ENCODE data around the gene BCL2L1. TPM values are rescaled to one million over a fixed set of nuclear protein-coding genes. Genes with fewer than 3 reads are reported as not detected.

Gene BCL2L1
- total RNA-seq, 1 experiment from 2014 or later = 277 TPM

DNA sequence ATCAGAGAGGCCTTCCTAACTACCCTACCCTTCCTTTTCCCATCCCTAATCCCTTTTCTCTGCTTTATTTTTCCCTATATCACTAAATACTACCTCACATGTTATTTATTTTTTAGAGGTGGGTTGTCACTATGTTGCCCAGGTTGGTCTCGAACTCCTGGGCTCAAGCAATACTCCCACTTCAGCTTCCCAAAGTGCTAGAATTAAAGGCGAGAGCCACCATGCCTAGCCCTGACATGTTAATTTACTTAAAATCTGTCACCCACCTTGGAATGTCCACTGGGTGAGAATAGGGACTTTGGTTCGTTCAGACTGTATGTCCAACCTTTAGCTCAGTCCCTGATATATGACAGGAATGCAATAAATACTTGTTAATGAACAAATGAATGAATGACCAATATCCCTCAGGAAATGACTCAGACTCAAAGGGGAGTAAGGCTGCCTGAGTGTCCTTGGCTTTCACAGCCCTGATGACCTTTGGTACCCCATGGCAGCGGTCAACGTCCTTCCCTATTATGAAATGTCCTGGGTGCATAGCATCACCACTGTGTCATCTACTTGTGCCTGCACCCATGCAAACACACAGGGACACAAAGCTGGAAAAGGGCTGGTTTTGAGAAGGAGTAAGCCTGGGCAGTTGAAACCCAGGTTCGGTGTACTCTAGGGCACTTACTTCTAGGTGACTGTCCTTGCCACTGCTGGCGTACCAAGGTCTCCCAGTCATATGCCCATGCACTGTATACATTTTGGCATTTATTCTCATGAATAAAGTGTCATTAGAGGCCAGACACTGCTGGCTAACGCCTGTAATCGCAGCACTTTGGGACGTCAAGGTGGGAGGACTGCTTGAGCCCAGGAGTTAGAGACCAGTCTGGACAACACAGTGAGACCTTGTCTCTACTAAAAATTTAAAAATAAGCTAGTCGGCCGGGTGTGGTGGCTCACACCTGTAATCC, 26.5 kb downstream of the BCL2L1 start:
- ChIA-PET POLR2A (ENCODE audit: unreplicated experiment) (interaction anchor here (0.6 to 1.5 kb wide), 6 partner anchors 8 to 27 kb away, joined by 3 to 20 read pairs (median 8); partner anchors contain the start of gene BCL2L1), CTCF (interaction anchor here (1.0 to 1.5 kb wide), 3 partner anchors 8 to 34 kb away, joined by 5 to 10 read pairs (median 9); no protein-coding TSS in a partner anchor)
- BruUV-seq (replicated peaks) = TSS peak; percentile 74
- Histone ChIP-seq H3K27me3 (ENCODE audit: low read length) (no peaks in the 10 kb centered on the region), H3K9ac (ENCODE audit: low read length) (peak overlapping the region; percentile 42), H2AFZ (ENCODE audit: low read length) (no peak overlapping the region), H3K4me3 (ENCODE audit: low read length) (no peak overlapping the region), H3K27ac (ENCODE audit: low read length) (peak overlapping the region; percentile 86), H3K9me2 (replicated peaks; ENCODE audit: low read length) (no peaks in the 10 kb centered on the region), H3K4me2 (ENCODE audit: low read length) (peak overlapping the region; percentile 27), H3F3A (ENCODE audit: low read length, unreplicated experiment) (no peaks in the 10 kb centered on the region), H3K9me3 (ENCODE audit: low read length) (no peaks in the 10 kb centered on the region), H4K20me1 (ENCODE audit: low read length) (no peaks in the 10 kb centered on the region), H3K4me1 (ENCODE audit: insufficient read depth, low read length) (peaks cover 73% of the 10 kb centered on the region), H3K36me3 (ENCODE audit: low read depth, low read length) (peaks cover 60% of the 10 kb centered on the region), H3K79me2 (ENCODE audit: low read length) (peaks cover 95% of the 10 kb centered on the region)
- intact Hi-C loops (cut with micrococcal nuclease) = loop anchor here (1.0 to 2.0 kb wide), 3 partner anchors 8 to 27 kb away; partner anchors contain the start of gene BCL2L1
- ATAC-seq = peak; percentile 71
- peak; percentile 95 for DNase-seq
- no peak for TF ChIP-seq EZH2phosphoT487 (IDR thresholded peaks at IDR 0.05; ENCODE audit: borderline replicate concordance, low read length)
- no peak for TF ChIP-seq EZH2 (IDR thresholded peaks at IDR 0.05; ENCODE audit: low read length, unreplicated experiment)
- TF ChIP-seq, protein P1, sequence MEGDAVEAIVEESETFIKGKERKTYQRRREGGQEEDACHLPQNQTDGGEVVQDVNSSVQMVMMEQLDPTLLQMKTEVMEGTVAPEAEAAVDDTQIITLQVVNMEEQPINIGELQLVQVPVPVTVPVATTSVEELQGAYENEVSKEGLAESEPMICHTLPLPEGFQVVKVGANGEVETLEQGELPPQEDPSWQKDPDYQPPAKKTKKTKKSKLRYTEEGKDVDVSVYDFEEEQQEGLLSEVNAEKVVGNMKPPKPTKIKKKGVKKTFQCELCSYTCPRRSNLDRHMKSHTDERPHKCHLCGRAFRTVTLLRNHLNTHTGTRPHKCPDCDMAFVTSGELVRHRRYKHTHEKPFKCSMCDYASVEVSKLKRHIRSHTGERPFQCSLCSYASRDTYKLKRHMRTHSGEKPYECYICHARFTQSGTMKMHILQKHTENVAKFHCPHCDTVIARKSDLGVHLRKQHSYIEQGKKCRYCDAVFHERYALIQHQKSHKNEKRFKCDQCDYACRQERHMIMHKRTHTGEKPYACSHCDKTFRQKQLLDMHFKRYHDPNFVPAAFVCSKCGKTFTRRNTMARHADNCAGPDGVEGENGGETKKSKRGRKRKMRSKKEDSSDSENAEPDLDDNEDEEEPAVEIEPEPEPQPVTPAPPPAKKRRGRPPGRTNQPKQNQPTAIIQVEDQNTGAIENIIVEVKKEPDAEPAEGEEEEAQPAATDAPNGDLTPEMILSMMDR (conservative IDR thresholded peaks at IDR 0.05; ENCODE audit: low read depth, low read length) = no peak

DNA sequence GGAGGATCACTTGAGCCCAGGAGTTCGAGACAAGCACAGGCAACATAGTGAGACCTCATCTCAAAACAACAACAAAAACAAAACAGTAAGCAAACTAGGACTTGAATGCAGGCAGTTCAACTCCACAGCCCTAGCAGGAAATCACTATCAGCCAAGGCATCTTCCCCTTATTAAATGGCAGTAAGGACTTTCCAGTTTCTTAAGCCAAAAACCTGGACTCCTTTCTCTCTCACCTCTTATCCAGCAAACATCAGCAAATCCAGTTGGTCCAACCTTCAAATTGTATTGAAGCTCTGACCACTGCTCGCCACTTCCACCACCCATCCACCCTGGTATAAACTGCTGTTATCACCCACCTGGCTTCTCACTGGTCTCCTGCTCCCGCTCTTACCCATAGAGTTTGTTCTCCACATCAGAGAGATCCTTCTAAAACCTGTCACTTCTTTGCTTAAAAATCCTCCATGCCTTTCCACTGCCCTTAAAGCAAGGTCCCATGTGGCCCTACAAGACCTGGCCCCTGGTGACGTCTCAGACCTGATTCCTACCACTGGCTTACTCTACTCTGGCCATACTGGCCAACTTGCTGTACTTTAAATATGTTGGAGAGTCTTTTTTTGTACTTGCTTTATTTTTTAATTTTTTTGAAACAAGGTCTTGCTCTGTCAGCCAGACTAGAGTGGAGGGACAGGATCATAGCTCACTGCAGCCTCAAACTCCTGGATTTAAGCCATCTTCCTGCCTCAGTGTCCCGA, 27.6 kb downstream of the BCL2L1 start:
- no peaks in the 10 kb centered on the region for H4K20me1 ChIP-seq (ENCODE audit: low read length)
- DNase-seq = peak; percentile 1
- peaks cover 65% of the 10 kb centered on the region for H3K4me1 ChIP-seq (ENCODE audit: insufficient read depth, low read length)
- ChIA-PET CTCF (interaction anchor here (1.5 kb wide), 1 partner anchor 29 kb away, joined by 5 read pairs; no protein-coding TSS in a partner anchor), POLR2A (ENCODE audit: unreplicated experiment) (interaction anchor here (1.5 kb wide), 1 partner anchor 10 kb away, joined by 20 read pairs; no protein-coding TSS in a partner anchor)
- no peak overlapping the region for H2AFZ ChIP-seq (ENCODE audit: low read length)
- no peak for TF ChIP-seq EZH2 (IDR thresholded peaks at IDR 0.05; ENCODE audit: low read length, unreplicated experiment)
- TF ChIP-seq, protein P1 (conservative IDR thresholded peaks at IDR 0.05; ENCODE audit: low read depth, low read length) = no peak
- TF ChIP-seq EZH2phosphoT487 (IDR thresholded peaks at IDR 0.05; ENCODE audit: borderline replicate concordance, low read length) = no peak
- H3K4me3 ChIP-seq (ENCODE audit: low read length) = no peak overlapping the region
- peak overlapping the region; percentile 86 for H3K27ac ChIP-seq (ENCODE audit: low read length)
- H3F3A ChIP-seq (ENCODE audit: low read length, unreplicated experiment) = no peaks in the 10 kb centered on the region
- H3K9me3 ChIP-seq (ENCODE audit: low read length) = no peaks in the 10 kb centered on the region
- no peaks in the 10 kb centered on the region for H3K9me2 ChIP-seq (replicated peaks; ENCODE audit: low read length)
- peaks cover 92% of the 10 kb centered on the region for H3K79me2 ChIP-seq (ENCODE audit: low read length)
- H3K4me2 ChIP-seq (ENCODE audit: low read length) = no peak overlapping the region
- H3K36me3 ChIP-seq (ENCODE audit: low read depth, low read length) = peaks cover 58% of the 10 kb centered on the region
- no peaks in the 10 kb centered on the region for H3K27me3 ChIP-seq (ENCODE audit: low read length)
- intact Hi-C loops (cut with micrococcal nuclease) = no loop called here
- ATAC-seq = no peak
- no TSS peak for BruUV-seq (replicated peaks)
- peak overlapping the region; percentile 42 for H3K9ac ChIP-seq (ENCODE audit: low read length)

All from PC-3 (cell line).